GM18951 (cell line): ENCODE measurements around the gene S100A1.
"Not testable (repeated sequence)": the region's sequence is repeated elsewhere in the genome, so short reads cannot be mapped to it uniquely, and the experiment has no call there.

Source experiments
- POLR2A ChIP-seq: IDR thresholded peaks from 4 replicates; pipeline ENCODE4 v1.6.1; 2011; ENCODE audit warnings: mild to moderate bottlenecking; ENCODE audit not compliant: insufficient read length, insufficient read depth; ENCODE audit errors: extremely low read depth
- in situ Hi-C: fragments of 300-500 bp; cut with MboI; formaldehyde crosslinking; loops from one replicate; pipeline ENCODE4 v1.12.0; 2022; ENCODE audit warnings: low sequenced_read_pairs, mixed read lengths, inconsistent platforms; ENCODE audit not compliant: unreplicated experiment

S100A1 gene

GRCh38 chr1:153627715-153628626 is at the start of gene S100A1:
S100A1 (plus strand) TSS chr1:153628434; CDS start chr1:153630522, 2,088 bp downstream.
- no peak for TF ChIP-seq POLR2A
- in situ Hi-C loops, result no loop called here

GRCh38 chr1:153578490-153578889 is 49.7 kb upstream of the S100A1 start:
- in situ Hi-C loops, result no loop called here
- no peak for TF ChIP-seq POLR2A

- no peak for TF ChIP-seq POLR2A
- in situ Hi-C loops, result no loop called here
Observed at GRCh38 chr1:153578936-153579335, 49.3 kb upstream of the S100A1 start.

- in situ Hi-C loops, result not testable (repeated sequence)
Observed at GRCh38 chr1:153582836-153583235, 45.4 kb upstream of the S100A1 start.

- in situ Hi-C loops, result not testable (repeated sequence)
Observed at GRCh38 chr1:153583514-153583913, 44.7 kb upstream of the S100A1 start.

GRCh38 chr1:153583976-153584375 is 44.3 kb upstream of the S100A1 start:
- in situ Hi-C loops, result no loop called here

GRCh38 chr1:153585006-153585405 is 43.2 kb upstream of the S100A1 start:
- in situ Hi-C loops, result no loop called here
- TF ChIP-seq POLR2A, result no peak

More at GRCh38 chr1:153583976-153584375, 44.3 kb upstream of the S100A1 start:
- TF ChIP-seq POLR2A, result no peak

- no peak for TF ChIP-seq POLR2A
- in situ Hi-C loops, result no loop called here
Observed at GRCh38 chr1:153586347-153586746, 41.9 kb upstream of the S100A1 start.

GRCh38 chr1:153587314-153587713 is 40.9 kb upstream of the S100A1 start:
- in situ Hi-C loops, result no loop called here
- TF ChIP-seq POLR2A, result no peak

GRCh38 chr1:153588033-153588432 is 40.2 kb upstream of the S100A1 start:
- in situ Hi-C loops, result not testable (repeated sequence)

GRCh38 chr1:153588482-153588881 is 39.8 kb upstream of the S100A1 start:
- TF ChIP-seq POLR2A, result no peak
- in situ Hi-C loops, result no loop called here

- in situ Hi-C loops, result no loop called here
- no peak for TF ChIP-seq POLR2A
Observed at GRCh38 chr1:153592748-153593147, 35.5 kb upstream of the S100A1 start.

- no peak for TF ChIP-seq POLR2A
- in situ Hi-C loops, result no loop called here
Observed at GRCh38 chr1:153597206-153597605, 31.0 kb upstream of the S100A1 start.

GRCh38 chr1:153598309-153599172 is 29.7 kb upstream of the S100A1 start:
- in situ Hi-C loops, result no loop called here
- TF ChIP-seq POLR2A, result peak; percentile 55
